Uterus (tissue), 4 donors: Measurements from ENCODE around the gene PLEKHA1. TPM values are rescaled to one million over a fixed set of nuclear protein-coding genes. Genes with fewer than 3 reads are reported as not detected.

ENCODE experiments used
- DNase-seq, 2 donors: peaks; one replicate each; pipeline ENCODE4 v3.0.0-alpha.2; 2019 to 2020
- H3K27ac ChIP-seq, 2 donors: fragments of 200-600 bp; sonication (generic); 1 replicate in 1 of 2; 2 replicates in 1 of 2; pipeline ENCODE4 v1.5.1; 2016 to 2018
- H3K27me3 ChIP-seq, 2 donors: fragments of 200-600 bp; sonication (generic); one replicate each; pipeline ENCODE4 v1.5.1; 2018 to 2019; ENCODE audit warnings: control low read depth in 1 of 2
- H3K36me3 ChIP-seq, 2 donors: fragments of 200-600 bp; sonication (generic); one replicate each; pipeline ENCODE4 v1.5.1; 2019; ENCODE audit warnings: control low read depth in 1 of 2
- H3K4me1 ChIP-seq, 2 donors: fragments of 200-600 bp; sonication (generic); one replicate each; pipeline ENCODE4 v1.5.1; 2018 to 2019; ENCODE audit warnings: control low read depth in 1 of 2
- H3K4me3 ChIP-seq, 2 donors: fragments of 200-600 bp; sonication (generic); 1 replicate in 1 of 2; 2 replicates in 1 of 2; pipeline ENCODE4 v1.5.1; 2018 to 2019; ENCODE audit warnings: mild to moderate bottlenecking in 1 of 2
- H3K9me3 ChIP-seq, 2 donors: fragments of 200-600 bp; sonication (generic); one replicate each; pipeline ENCODE4 v1.5.1; 2019; ENCODE audit warnings: control low read depth in 1 of 2
- POLR2A ChIP-seq, 2 donors: fragments of 450-650 bp; IDR thresholded peaks; one replicate each; pipeline ENCODE4 v1.6.1; 2016; ENCODE audit warnings: antibody characterized with exemption in 2 of 2, mild to moderate bottlenecking in 1 of 2, moderate library complexity in 1 of 2
- intact Hi-C: fragments of 100-400 bp; cut with DNase I; formaldehyde crosslinking; loops from one replicate; pipeline ENCODE4 v1.15.1; 2023; ENCODE audit warnings: low total_unique reads
- microRNA-seq: library from miRNA; unstranded; fragments of <30 nt; microRNA quantifications from one replicate; pipeline ENCODE4, GENCODE V29; 2016; ENCODE audit warnings: borderline microRNAs expressed, borderline replicate concordance
- small RNA-seq: library from RNA; depleted of rRNA; stranded (forward); fragments of <200 nt; gene quantifications from one replicate; pipeline ENCODE3, GENCODE V24; 2016
- total RNA-seq, 4 donors: library from RNA; depleted of rRNA in 3 of 4; stranded (reverse); fragments of >200 nt in 3 of 4; gene quantifications; one replicate each; pipeline versions ENCODE4 v1.1.0 to v1.2.4, GENCODE V29; 2014 to 2023
- TF ChIP-seq, protein P1 (sequence below), 4 experiments: fragments of 200-600 bp in 2 of 4; fragments of 450-650 bp in 2 of 4; sonication (generic) in 2 of 4; IDR thresholded peaks; one replicate each; pipeline ENCODE4 v1.5.1; 2016 to 2019; ENCODE audit warnings: antibody characterized with exemption in 4 of 4, mild to moderate bottlenecking in 2 of 4, moderate library complexity in 1 of 4
- donor health status: DM: yes; HTN: yes; CAD: no.

Gene PLEKHA1
- total RNA-seq, 4 donors from 2014 or later = 9.2 to 54.1 (median 29.0) TPM

- Histone ChIP-seq H3K4me3 (no peak overlapping the region), H3K27ac (peak overlapping the region in 1 of 2 donors; percentile 27), H3K27me3 (no peaks in the 10 kb centered on the region), H3K36me3 (no peaks in the 10 kb centered on the region), H3K4me1 (peaks cover 0 to 22% of the 10 kb centered on the region in 2 donors), H3K9me3 (no peaks in the 10 kb centered on the region)
- DNase-seq = peak in 1 of 2 donors; percentile 28
- TF ChIP-seq, protein P1, sequence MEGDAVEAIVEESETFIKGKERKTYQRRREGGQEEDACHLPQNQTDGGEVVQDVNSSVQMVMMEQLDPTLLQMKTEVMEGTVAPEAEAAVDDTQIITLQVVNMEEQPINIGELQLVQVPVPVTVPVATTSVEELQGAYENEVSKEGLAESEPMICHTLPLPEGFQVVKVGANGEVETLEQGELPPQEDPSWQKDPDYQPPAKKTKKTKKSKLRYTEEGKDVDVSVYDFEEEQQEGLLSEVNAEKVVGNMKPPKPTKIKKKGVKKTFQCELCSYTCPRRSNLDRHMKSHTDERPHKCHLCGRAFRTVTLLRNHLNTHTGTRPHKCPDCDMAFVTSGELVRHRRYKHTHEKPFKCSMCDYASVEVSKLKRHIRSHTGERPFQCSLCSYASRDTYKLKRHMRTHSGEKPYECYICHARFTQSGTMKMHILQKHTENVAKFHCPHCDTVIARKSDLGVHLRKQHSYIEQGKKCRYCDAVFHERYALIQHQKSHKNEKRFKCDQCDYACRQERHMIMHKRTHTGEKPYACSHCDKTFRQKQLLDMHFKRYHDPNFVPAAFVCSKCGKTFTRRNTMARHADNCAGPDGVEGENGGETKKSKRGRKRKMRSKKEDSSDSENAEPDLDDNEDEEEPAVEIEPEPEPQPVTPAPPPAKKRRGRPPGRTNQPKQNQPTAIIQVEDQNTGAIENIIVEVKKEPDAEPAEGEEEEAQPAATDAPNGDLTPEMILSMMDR (IDR thresholded peaks at IDR 0.05) = no peak
- no peak for TF ChIP-seq POLR2A (IDR thresholded peaks at IDR 0.05)
- intact Hi-C loops = no loop called here
Measured at GRCh38 chr10:122478971-122479370, 104.5 kb downstream of the PLEKHA1 start.

DNA sequence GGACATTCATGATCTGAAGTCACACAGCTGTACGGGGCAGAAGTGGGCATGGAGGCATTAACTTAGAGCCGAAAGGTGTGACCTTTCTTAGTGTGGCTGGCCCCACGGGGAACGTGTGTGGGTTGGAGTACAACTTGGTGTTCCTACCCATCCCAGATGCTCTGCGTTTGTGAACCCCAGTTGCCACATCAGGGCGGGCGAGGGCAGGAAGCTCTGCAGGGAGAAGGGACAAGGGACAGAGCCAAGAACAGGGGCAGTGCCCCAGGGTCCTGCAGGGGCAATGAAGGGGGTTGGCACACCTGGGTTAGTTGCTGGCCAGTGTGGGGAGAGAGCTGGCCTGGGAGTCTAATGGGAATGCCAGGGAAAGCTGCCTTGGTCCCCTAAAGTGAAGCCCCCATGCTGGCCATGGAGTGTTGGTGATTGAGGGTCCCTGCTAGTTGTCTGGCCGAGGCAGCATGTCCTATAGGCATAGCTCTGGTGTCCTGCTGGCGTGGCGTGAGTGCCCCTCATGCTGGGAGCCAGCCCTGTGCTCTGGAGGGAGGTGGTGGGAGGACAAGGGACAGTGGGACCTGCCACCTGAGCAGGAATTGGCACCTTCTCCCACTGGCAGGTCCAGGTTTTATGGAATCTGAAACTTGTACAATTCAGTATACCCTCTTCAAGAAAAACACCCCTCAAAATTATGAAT lies 105.8 kb downstream of the PLEKHA1 start:
- DNase-seq = peak in 1 of 2 donors; percentile 12
- H3K9me3 ChIP-seq = no peaks in the 10 kb centered on the region
- peaks cover 0 to 13% of the 10 kb centered on the region in 2 donors for H3K4me1 ChIP-seq
- no peaks in the 10 kb centered on the region for H3K36me3 ChIP-seq
- H3K4me3 ChIP-seq = no peak overlapping the region
- H3K27me3 ChIP-seq = no peaks in the 10 kb centered on the region
- TF ChIP-seq, protein P1 (IDR thresholded peaks at IDR 0.05) = no peak
- TF ChIP-seq POLR2A (IDR thresholded peaks at IDR 0.05) = no peak
- intact Hi-C loops = no loop called here
- H3K27ac ChIP-seq = no peak overlapping the region

GRCh38 chr10:122481296-122482056 lies 107.0 kb downstream of the PLEKHA1 start:
- no peak for DNase-seq
- H3K4me3 ChIP-seq = no peak overlapping the region
- no peaks in the 10 kb centered on the region for H3K36me3 ChIP-seq
- no peak for TF ChIP-seq POLR2A (IDR thresholded peaks at IDR 0.05)
- TF ChIP-seq, protein P1 (IDR thresholded peaks at IDR 0.05) = no peak
- peaks cover 0 to 6% of the 10 kb centered on the region in 2 donors for H3K4me1 ChIP-seq
- no peaks in the 10 kb centered on the region for H3K27me3 ChIP-seq
- H3K27ac ChIP-seq = no peak overlapping the region
- H3K9me3 ChIP-seq = no peaks in the 10 kb centered on the region
- intact Hi-C loops = no loop called here

Small RNA genes lying within 50 kb of the gene (microRNA-seq; reads per million reads assigned to microRNA genes)
- not detected for gene MIR3941

Small RNA genes lying within 50 kb of the gene (small RNA-seq; reads per million reads assigned to genes)
- not detected for gene MIR3941
- gene RNU6-728P = not detected

Other genes starting within 250 kb of the PLEKHA1 start
- gene BTBD16, start 103.4 kb upstream of the PLEKHA1 start, total RNA-seq = under 1 TPM in 2 of 4 donors, not detected in 2; 0.14 to 0.46 TPM
- not detected for gene ARMS2, start 79.9 kb downstream of the PLEKHA1 start, total RNA-seq
- gene HTRA1, start 86.8 kb downstream of the PLEKHA1 start, total RNA-seq = 100 to 1,000 TPM in 3 of 4 donors, 10 to 100 TPM in 1; 98.3 to 153 (median 142) TPM
- gene DMBT1, start 186.0 kb downstream of the PLEKHA1 start, total RNA-seq = under 1 TPM in 3 of 4 donors, not detected in 1; under 0.01 to 0.21 (median 0.15) TPM